ENCODE results near the gene HID1. TPM values are rescaled to one million over a fixed set of nuclear protein-coding genes. Genes with fewer than 3 reads are reported as not detected.

The HID1 gene
- total RNA-seq, 4 donors from 2014 or later, result 80.0 to 148 (median 124) TPM

- Histone ChIP-seq H3K4me1 (peaks cover 0 to 17% (median 0%) of the 10 kb centered on the region in 4 donors), H3K27ac (no peak overlapping the region), H3K9me3 (no peaks in the 10 kb centered on the region), H3K36me3 (no peaks in the 10 kb centered on the region), H3K4me3 (no peak overlapping the region), H3K27me3 (peaks cover 0 to 18% of the 10 kb centered on the region in 2 donors)
- no peak for TF ChIP-seq POLR2A (IDR thresholded peaks at IDR 0.05)
- no peak for TF ChIP-seq CTCF (IDR thresholded peaks at IDR 0.05)
- DNase-seq, result no peak
Observed at GRCh38 chr17:74935048-74935447, 37.5 kb downstream of the HID1 start.

DNA sequence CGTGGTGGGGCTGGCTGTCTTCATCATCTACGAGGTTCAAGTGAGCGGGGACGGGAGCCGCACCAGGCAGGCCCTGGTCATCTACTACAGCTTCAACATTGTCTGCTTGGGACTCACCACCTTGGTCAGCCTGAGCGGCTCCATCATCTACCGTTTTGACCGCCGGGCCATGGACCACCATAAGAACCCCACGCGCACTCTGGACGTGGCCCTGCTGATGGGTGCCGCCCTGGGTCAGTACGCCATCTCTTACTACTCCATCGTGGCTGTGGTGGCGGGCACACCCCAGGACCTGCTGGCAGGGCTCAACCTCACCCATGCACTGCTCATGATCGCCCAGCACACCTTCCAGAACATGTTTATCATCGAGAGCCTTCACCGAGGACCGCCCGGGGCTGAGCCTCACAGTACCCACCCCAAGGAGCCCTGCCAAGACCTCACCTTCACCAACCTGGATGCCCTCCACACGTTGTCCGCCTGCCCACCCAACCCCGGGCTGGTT lies 42.0 kb downstream of the HID1 start:
- Histone ChIP-seq H3K27me3 (peaks cover 0 to 5% of the 10 kb centered on the region in 2 donors), H3K36me3 (no peaks in the 10 kb centered on the region), H3K27ac (no peak overlapping the region), H3K4me3 (no peak overlapping the region), H3K4me1 (peaks cover 0 to 2% (median 0%) of the 10 kb centered on the region in 4 donors), H3K9me3 (no peaks in the 10 kb centered on the region)
- no peak for DNase-seq
- TF ChIP-seq CTCF (IDR thresholded peaks at IDR 0.05) (no peak), POLR2A (IDR thresholded peaks at IDR 0.05) (no peak)

DNA sequence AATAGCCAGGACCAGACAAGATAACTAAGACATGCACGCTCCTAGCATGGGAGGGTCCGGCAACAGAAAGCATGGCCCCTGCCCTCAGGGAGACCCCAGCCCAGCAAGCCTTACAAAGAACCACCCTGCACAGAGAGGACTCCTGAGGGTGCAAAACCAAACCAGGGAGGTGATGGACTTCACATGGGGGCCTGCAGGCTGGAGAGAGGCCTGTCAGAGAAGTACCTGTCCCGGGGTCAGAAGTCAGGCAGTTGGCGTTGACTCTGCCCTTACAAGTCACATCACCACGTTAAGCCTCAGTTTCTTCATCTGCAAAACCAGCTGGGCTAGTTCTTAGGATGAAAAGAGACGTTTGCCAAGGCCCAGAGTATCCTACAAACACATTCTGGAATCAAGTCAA lies 43.8 kb downstream of the HID1 start:
- DNase-seq, result no peak
- H3K27me3 ChIP-seq, result peaks cover 0 to 12% of the 10 kb centered on the region in 2 donors
- no peak overlapping the region for H3K27ac ChIP-seq

DNA sequence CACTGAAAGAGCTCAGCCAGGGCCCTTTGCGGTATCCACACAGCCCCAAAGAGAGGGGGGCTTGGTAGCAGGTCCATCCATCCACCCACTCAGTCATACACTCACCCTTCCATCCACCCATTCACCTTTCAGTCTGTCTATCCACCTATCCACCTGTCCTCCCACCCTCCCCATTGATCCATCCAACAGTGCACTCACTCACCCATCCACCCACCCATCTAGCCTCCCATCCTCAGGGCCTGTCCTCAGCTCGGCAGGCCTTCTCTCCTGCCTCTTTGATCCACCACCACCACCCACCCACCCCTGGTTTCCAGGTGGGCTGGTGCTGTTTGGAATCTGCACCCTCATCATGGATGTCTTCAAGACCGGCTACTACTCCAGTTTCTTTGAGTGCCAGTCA lies 47.3 kb downstream of the HID1 start:
- peaks cover 0 to 23% of the 10 kb centered on the region in 2 donors for H3K27me3 ChIP-seq
- H3K36me3 ChIP-seq, result no peaks in the 10 kb centered on the region
- peaks cover 4 to 25% (median 18%) of the 10 kb centered on the region in 4 donors for H3K4me1 ChIP-seq
- H3K4me3 ChIP-seq, result no peak overlapping the region
- TF ChIP-seq CTCF (IDR thresholded peaks at IDR 0.05), result no peak
- no peaks in the 10 kb centered on the region for H3K9me3 ChIP-seq
- DNase-seq, result no peak
- H3K27ac ChIP-seq, result no peak overlapping the region

More for the DNA sequence above, 43.8 kb downstream of the HID1 start:
- no peak for TF ChIP-seq CTCF (IDR thresholded peaks at IDR 0.05)
- no peak for TF ChIP-seq POLR2A (IDR thresholded peaks at IDR 0.05)
- H3K4me1 ChIP-seq, result peaks cover 1 to 11% (median 6%) of the 10 kb centered on the region in 4 donors
- no peak overlapping the region for H3K4me3 ChIP-seq
- H3K9me3 ChIP-seq, result no peaks in the 10 kb centered on the region
- no peaks in the 10 kb centered on the region for H3K36me3 ChIP-seq

DNA sequence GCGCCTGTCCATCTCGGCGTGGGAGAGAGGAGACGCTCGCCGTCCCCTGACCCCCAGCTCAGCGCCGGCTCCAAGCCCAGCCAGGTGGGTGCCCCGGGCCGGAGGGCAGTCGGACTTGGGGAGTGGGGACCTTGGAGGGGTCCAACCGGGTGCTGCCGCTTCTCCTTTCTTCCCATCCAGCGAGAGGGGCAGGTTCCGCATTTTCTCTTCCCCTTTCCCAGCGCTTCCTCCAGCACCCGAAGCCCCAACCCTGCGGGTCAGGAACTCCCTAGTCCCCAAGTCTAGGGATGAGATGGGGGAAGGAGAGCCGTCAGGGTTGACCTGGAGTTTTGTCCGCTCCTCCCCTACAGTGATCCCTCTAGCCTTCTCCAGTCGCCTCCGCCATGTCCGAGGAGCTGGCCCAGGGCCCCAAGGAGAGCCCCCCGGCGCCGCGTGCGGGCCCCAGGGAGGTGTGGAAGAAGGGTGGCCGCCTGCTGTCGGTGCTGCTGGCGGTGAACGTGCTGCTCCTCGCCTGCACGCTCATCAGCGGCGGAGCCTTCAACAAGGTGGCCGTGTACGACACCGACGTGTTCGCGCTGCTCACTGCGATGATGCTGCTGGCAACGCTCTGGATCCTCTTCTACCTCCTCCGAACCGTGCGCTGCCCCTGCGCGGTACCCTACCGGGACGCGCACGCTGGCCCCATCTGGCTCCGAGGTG lies 48.2 kb downstream of the HID1 start, which contains the start of gene OTOP2:
Gene OTOP2, plus strand, starts transcription at position 24 of the 699 bp plus-strand sequence. Its CDS starts 360 bp downstream, at position 384.
- DNase-seq, result no peak
- Histone ChIP-seq H3K36me3 (no peaks in the 10 kb centered on the region), H3K27me3 (peaks cover 0 to 23% of the 10 kb centered on the region in 2 donors), H3K9me3 (no peaks in the 10 kb centered on the region), H3K4me1 (peaks cover 4 to 25% (median 18%) of the 10 kb centered on the region in 4 donors), H3K27ac (no peak within 1 kb of the TSS), H3K4me3 (peak within 1 kb of the TSS; percentile 15 to 51 (median 44))
- TF ChIP-seq POLR2A (IDR thresholded peaks at IDR 0.05) (no peak), CTCF (IDR thresholded peaks at IDR 0.05) (no peak)
